ENCODE data around the gene HMOX1.
A peak's percentile ranks its signal among the peaks of the same experiment; 100 is the strongest.

The HMOX1 gene

DNA sequence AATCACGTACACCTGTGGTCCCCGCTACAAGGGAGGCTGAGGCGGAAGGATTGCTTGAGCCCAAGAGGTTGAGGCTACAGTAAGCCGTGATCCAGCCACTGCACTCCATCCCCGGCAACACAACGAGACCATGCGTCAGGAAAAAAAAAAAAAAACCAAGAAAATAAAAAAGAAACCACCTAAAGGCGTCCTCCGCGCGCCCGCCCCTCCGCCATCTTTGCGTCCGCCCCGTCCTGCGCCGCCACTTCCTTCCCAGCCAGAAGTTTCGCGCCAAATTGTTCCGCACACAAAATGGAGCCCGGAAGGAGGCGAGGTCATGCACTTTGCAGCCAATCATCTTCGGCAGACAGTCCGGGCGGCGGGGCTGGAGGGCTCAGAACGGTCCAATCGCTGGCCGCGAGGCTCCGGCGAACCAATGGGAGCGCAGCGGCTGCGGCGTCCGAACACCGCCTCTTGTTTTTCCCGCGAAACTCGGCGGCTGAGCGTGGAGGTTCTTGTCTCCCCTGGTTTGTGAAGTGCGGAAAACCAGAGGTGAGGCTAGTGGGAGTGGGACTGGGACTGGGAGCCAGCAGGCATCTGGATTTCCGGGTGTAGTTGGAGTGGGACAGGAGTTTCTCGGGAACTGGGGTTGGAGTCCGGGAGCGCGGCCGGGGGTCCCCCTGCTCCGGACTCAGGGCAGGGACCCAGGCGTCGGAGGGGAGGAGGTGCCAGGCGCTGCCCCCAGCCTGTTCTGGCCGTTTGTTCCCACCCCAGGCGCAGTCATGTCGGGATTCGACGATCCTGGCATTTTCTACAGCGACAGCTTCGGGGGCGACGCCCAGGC is 19.0 kb downstream of the HMOX1 start, which contains the start of gene MCM5:
MCM5 (plus strand) TSS at position 463 of the 823 bp plus-strand sequence; CDS start at position 762, 299 bp downstream.
- in situ Hi-C loops (cut with HindIII; ENCODE audit: low pct_ligation_motif_present, low sequenced_read_pairs) = no loop called here
- Histone ChIP-seq H3K4me3 (ENCODE audit: low read depth, low read length) (peak within 1 kb of the TSS; percentile 82), H3K27ac (peak within 1 kb of the TSS; percentile 47), H3K27me3 (replicated peaks) (no peaks in the 10 kb centered on the region), H3K36me3 (replicated peaks) (no peaks in the 10 kb centered on the region)
- DNase-seq = peak; percentile 96
- TF ChIP-seq, protein P1, sequence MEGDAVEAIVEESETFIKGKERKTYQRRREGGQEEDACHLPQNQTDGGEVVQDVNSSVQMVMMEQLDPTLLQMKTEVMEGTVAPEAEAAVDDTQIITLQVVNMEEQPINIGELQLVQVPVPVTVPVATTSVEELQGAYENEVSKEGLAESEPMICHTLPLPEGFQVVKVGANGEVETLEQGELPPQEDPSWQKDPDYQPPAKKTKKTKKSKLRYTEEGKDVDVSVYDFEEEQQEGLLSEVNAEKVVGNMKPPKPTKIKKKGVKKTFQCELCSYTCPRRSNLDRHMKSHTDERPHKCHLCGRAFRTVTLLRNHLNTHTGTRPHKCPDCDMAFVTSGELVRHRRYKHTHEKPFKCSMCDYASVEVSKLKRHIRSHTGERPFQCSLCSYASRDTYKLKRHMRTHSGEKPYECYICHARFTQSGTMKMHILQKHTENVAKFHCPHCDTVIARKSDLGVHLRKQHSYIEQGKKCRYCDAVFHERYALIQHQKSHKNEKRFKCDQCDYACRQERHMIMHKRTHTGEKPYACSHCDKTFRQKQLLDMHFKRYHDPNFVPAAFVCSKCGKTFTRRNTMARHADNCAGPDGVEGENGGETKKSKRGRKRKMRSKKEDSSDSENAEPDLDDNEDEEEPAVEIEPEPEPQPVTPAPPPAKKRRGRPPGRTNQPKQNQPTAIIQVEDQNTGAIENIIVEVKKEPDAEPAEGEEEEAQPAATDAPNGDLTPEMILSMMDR (IDR thresholded peaks at IDR 0.05; ENCODE audit: low read depth, low read length, missing control alignments) = no peak

DNA sequence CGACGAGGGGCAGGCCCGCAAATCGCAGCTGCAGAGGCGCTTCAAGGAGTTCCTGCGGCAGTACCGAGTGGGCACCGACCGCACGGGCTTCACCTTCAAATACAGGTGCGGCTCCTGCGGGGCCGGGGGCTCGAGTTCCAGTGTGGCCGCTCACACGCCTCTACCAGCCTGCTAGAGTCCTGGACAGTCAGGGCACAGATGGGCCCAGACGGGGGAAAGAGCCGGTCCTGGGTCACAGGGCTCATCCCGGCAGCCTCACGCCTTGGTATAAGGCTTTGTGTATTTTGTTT is 19.6 kb downstream of the HMOX1 start:
- in situ Hi-C loops (cut with HindIII; ENCODE audit: low pct_ligation_motif_present, low sequenced_read_pairs) = no loop called here
- TF ChIP-seq, protein P1 (IDR thresholded peaks at IDR 0.05; ENCODE audit: low read depth, low read length, missing control alignments) = no peak
- Histone ChIP-seq H3K27me3 (replicated peaks) (no peaks in the 10 kb centered on the region), H3K27ac (peak overlapping the region; percentile 47), H3K4me3 (ENCODE audit: low read depth, low read length) (peak overlapping the region; percentile 82), H3K36me3 (replicated peaks) (no peaks in the 10 kb centered on the region)
- DNase-seq = no peak

DNA sequence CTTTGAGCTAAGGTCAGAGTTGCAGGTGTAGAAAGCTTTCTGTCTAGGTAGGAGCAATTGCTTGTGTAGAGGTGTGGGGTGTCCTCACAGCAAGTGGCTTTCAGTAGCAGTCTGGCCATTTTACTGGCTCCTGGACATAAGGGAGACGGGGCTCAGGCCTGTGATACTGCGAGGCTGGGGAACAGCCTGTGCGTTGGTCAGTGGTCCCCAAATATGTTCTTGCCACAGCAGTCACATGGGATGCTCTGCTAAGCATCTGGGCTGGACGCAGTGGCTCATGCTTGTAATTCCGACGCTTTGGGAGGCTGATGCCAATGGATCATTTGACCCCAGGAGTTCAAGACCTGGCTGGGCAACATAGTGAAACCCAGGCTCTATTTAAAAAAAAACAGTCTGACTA is 21.0 kb downstream of the HMOX1 start:
- TF ChIP-seq, protein P1 (IDR thresholded peaks at IDR 0.05; ENCODE audit: low read depth, low read length, missing control alignments) = no peak
- in situ Hi-C loops (cut with HindIII; ENCODE audit: low pct_ligation_motif_present, low sequenced_read_pairs) = no loop called here
- H3K4me3 ChIP-seq (ENCODE audit: low read depth, low read length) = no peak overlapping the region
- DNase-seq = no peak
- H3K27me3 ChIP-seq (replicated peaks) = no peaks in the 10 kb centered on the region
- no peaks in the 10 kb centered on the region for H3K36me3 ChIP-seq (replicated peaks)
- no peak overlapping the region for H3K27ac ChIP-seq

DNA sequence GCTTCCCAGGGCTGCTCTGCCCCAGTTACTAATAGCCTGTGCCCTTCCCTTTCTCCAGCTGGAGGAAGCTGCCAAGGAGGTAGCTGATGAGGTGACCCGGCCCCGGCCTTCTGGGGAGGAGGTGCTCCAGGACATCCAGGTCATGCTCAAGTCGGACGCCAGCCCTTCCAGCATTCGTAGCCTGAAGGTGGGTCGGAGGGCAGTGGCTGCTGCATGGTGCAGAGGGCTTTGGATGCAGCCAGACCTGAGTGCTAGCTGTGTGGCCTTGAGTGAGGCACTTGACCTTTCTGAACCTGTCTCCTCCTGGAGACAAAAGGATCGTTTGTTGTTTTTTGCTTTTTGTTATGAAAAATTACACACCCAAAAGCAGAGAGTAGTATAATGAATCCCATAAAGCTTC is 22.5 kb downstream of the HMOX1 start:
- TF ChIP-seq, protein P1 (IDR thresholded peaks at IDR 0.05; ENCODE audit: low read depth, low read length, missing control alignments) = no peak
- Histone ChIP-seq H3K27me3 (replicated peaks) (no peaks in the 10 kb centered on the region), H3K4me3 (ENCODE audit: low read depth, low read length) (no peak overlapping the region), H3K36me3 (replicated peaks) (no peaks in the 10 kb centered on the region), H3K27ac (no peak overlapping the region)
- in situ Hi-C loops (cut with HindIII; ENCODE audit: low pct_ligation_motif_present, low sequenced_read_pairs) = no loop called here
- no peak for DNase-seq

DNA sequence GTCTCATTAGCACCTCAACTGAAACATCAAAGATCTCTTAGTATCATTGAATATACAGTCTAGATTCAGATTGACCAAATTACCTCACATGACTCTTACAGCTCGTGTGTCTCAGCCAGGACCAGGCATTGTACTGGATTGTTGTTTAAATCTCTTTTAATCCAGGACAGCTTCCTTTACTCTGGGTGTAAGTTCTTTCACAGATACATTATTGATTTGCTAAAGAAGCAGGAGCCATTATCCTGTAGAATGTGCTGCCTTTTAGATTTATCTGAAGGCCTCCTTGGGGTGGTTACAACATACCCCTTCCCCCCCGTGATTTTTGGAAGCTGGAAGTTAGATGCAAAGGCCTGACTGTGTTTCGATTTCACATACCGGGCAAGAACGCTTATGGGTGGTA is 23.3 kb downstream of the HMOX1 start:
- TF ChIP-seq, protein P1 (IDR thresholded peaks at IDR 0.05; ENCODE audit: low read depth, low read length, missing control alignments) = no peak
- no peaks in the 10 kb centered on the region for H3K27me3 ChIP-seq (replicated peaks)
- no peak for DNase-seq
- in situ Hi-C loops (cut with HindIII; ENCODE audit: low pct_ligation_motif_present, low sequenced_read_pairs) = no loop called here
- no peaks in the 10 kb centered on the region for H3K36me3 ChIP-seq (replicated peaks)
- H3K27ac ChIP-seq = no peak overlapping the region
- no peak overlapping the region for H3K4me3 ChIP-seq (ENCODE audit: low read depth, low read length)

DNA sequence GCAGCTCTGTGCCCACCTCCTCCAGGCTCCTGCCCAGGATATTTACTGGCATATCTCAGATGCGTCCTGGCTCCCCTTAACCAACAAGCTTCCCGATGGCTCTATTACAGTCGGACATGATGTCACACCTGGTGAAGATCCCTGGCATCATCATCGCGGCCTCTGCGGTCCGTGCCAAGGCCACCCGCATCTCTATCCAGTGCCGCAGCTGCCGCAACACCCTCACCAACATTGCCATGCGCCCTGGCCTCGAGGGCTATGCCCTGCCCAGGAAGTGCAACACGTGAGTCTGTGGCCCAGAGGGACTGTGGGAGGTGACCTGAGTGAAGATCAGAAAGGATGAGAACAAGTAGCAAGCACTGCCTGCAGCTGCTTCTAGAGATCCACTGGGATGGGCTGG is 25.5 kb downstream of the HMOX1 start:
- H3K27ac ChIP-seq = no peak overlapping the region
- H3K4me3 ChIP-seq (ENCODE audit: low read depth, low read length) = no peak overlapping the region
- H3K27me3 ChIP-seq (replicated peaks) = no peaks in the 10 kb centered on the region
- no peaks in the 10 kb centered on the region for H3K36me3 ChIP-seq (replicated peaks)
- TF ChIP-seq, protein P1 (IDR thresholded peaks at IDR 0.05; ENCODE audit: low read depth, low read length, missing control alignments) = no peak
- DNase-seq = no peak
- in situ Hi-C loops (cut with HindIII; ENCODE audit: low pct_ligation_motif_present, low sequenced_read_pairs) = no loop called here

Measured in brain microvascular endothelial cell (primary cell).